ENCODE results near the gene MSRB1.
A peak's percentile ranks its signal among the peaks of the same experiment; 100 is the strongest.
"Not testable (repeated sequence)": the region's sequence is repeated elsewhere in the genome, so short reads cannot be mapped to it uniquely, and the experiment has no call there.

Gene MSRB1

GRCh38 chr16:1962161-1963153, 19.5 kb upstream of the MSRB1 start:
- DNase-seq, result not testable (repeated sequence)

GRCh38 chr16:1961651-1962067, 18.7 kb upstream of the MSRB1 start:
- no peak for DNase-seq

- no peak for DNase-seq
Measured at GRCh38 chr16:1960665-1961630, 17.9 kb upstream of the MSRB1 start.

DNA sequence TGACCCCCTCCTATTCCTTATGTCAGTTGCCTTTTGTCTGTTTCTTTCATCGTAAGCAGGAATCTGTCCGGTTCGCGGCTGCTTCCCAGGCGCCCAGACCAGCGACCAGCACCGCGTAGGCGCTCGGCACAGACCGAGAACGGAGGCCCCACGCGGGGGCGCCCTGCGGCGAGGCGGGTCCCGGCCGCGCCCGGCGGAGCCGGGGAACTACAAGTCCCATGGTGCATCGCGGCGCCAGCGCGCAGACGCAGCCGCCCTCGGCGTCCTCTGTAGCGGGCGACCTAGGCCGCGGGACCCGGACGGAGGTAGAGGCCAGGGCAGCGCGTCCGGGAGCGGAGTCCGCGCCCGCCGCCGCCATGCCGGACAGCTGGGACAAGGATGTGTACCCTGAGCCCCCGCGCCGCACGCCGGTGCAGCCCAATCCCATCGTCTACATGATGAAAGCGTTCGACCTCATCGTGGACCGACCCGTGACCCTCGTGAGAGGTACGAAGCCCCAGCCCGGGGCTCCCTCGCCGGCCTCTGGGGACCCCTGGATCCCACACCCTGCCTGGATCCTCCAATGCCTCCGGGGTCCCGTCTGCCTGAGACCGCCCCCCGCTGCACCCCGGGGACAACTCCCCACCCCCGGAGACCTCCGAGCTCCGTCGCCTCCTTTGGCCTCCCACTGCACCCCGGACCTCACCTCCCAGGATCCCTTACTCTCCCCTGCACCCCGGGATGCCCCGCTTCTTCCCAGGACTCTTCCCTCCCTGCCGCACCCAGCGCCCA, 16.5 kb upstream of the MSRB1 start, which contains the start of gene NDUFB10:
NDUFB10 (plus strand) TSS at position 270 of the 771 bp plus-strand sequence; CDS start at position 357, 87 bp downstream.
- DNase-seq, result peak in 54 of 56 donors; percentile 57 to 94 (median 84)

GRCh38 chr16:1958715-1959268, 15.8 kb upstream of the MSRB1 start:
- peak in 1 of 56 donors; percentile 28 for DNase-seq

- DNase-seq, result not testable (repeated sequence)
Measured at GRCh38 chr16:1958143-1958491, 15.1 kb upstream of the MSRB1 start.

DNA sequence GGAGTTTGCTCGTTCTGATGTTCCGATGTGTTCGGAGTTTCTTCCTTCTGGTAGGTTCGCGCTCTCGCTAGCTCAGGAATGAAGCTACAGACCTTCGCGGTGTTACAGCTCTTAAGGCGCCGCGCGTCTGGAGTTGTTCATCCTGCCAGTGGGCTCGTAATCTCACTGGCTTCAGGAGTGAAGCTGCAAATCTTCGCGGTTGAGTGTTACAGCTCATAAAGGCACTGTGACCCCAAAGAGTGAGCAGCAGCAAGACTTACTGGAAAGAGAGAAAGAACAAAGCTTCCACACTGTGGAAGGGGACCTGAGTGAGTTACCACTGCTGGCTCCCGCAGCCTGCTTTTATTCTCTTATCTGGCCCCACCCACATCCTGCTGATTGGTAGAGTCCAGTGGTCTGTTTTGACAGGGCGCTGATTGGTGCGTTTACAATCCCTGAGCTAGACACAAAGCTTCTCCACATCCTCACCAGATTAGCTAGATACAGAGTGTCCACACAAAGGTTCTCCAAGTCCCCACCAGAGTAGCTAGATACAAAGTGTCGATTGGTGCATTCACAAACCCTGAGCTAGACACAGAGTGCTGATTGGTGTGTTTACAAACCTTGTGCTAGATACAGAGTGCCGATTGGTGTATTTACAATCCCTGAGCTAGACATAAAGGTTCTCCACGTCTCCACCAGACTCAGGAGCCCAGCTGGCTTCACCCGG, 14.6 kb upstream of the MSRB1 start:
- not testable (repeated sequence) for DNase-seq

DNA sequence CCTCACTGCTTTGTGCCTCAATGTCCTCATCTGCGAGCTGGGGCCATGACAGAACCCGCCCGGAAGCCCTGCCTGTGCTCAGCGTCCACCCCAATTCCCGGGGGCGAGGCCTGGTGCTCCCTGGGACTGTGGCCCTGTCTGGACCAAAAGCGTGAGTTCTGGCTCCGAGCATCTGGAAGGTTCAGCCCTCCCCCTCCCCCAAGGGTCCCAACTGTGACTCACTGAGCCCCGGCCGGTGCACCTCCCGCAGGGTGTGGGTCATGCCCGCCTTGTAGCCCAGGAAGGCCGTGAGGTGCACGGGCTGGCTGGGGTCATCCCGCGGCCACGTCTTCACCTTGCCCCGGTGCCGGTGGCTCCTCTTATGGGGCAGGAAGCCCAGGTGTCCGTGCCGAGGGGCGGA, 10.7 kb upstream of the MSRB1 start:
- DNase-seq, result no peak

DNA sequence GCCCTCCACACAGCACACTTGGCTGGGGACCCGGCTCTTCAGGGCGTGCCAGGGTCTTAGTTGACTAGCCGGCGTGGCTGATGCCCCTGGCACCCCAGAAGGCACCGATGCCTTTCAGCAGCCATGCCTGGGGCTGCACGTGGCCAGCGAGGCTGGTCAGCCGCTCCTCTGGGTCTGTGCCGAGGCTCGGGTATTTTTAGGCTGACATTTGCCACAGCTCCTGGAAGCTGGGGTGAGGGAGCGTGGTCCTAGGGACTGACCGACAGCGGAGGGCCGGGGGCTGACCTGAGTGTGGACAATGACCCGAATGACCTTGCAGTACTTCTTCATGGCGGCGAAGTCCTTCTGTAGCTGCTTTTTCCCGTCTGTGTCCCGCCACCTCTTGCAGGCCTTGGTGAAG, 7.6 kb upstream of the MSRB1 start:
- no peak for DNase-seq

- no peak for DNase-seq
Measured at GRCh38 chr16:1950047-1950446, 7.0 kb upstream of the MSRB1 start.

- no peak for DNase-seq
Measured at GRCh38 chr16:1949507-1949906, 6.5 kb upstream of the MSRB1 start.

- DNase-seq, result no peak
Measured at GRCh38 chr16:1947369-1947670, 4.3 kb upstream of the MSRB1 start.

- no peak for DNase-seq
Measured at GRCh38 chr16:1946495-1947368, 3.7 kb upstream of the MSRB1 start.

- DNase-seq, result no peak
Measured at GRCh38 chr16:1945559-1946391, 2.8 kb upstream of the MSRB1 start.

DNA sequence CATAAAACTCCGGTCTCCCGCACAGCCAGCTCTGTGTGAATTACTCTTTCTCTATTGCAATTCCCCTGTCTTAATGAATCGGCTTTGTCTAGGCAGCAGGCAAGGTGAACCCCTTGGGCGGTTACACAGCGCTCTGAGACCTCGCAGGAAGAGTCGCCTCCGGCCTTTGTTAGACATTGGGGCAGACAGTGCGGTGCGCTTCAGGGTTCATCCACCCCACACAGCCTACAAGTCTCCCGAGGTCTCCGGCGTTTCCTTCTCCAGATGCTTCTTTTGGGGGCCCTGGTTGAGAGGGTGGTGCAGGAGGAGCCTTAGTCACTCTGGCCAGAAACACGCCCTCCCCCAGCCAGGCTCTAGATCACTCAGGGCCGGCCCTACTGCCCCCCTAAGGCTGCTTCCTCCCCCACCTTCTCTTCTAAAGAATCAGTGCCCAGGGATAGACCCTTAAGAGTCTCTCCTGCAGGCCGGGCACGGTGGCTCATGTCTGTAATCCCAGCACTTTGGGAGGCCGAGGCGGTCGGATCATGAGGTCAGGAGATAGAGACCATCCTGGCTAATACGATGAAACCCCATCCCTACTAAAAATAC, 1.7 kb upstream of the MSRB1 start:
- DNase-seq, result no peak

DNA sequence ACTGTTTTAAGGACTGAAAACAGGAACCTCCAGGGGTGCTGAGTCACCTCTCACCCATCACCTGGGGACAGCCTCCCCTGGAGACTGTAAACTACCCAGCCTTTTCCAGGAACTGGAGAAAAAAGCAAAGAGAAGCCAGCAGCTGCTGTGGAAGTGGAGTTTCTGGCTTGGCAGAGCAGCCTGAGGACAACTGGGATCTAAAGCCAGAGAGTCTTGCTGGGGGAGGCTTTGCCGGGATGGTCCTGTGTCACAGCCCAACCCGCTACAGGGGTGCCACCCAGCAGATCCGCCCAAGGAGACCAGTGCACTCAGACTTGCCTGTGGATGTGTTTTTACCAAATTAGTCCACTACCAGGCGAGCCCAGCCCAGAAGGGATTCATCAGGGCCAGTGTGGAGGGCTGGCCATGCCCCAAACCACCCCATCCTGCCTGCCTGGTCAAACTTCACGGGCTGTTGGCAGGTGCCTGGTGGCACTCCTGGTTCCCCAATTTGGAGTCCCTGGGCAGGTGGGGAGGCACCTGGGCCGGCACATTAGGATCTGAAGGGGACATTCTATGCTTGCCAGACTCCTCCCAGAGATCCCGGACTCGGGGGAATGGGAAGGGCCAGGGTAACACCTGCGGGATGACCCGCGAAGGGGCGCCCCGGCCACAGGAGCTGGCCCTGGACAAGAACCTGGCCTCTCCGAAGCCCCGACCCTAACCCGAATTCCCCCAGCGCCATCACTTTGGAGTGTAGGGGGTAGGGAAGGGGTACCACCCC, 771 bp downstream of the MSRB1 start:
- peak in 1 of 56 donors; percentile 4 for DNase-seq
